HEK293T (cell line): ENCODE results near the gene CLN6.

Source experiments
- ARNT ChIP-seq: fragments of 450-650 bp; IDR thresholded peaks from 2 replicates; pipeline ENCODE4 v1.6.1; 2017; ENCODE audit warnings: mild to moderate bottlenecking
- BHLHE40 ChIP-seq: fragments of 450-650 bp; IDR thresholded peaks from 2 replicates; pipeline ENCODE4 v1.6.1; 2016; ENCODE audit warnings: mild to moderate bottlenecking, moderate library complexity, borderline replicate concordance
- CTBP1 ChIP-seq: fragments of 450-650 bp; IDR thresholded peaks from 2 replicates; pipeline ENCODE4 v1.6.1; 2016; ENCODE audit warnings: borderline replicate concordance
- ELF4 ChIP-seq: fragments of 450-650 bp; IDR thresholded peaks from 2 replicates; pipeline ENCODE4 v1.6.1; 2017; ENCODE audit warnings: antibody characterized with exemption
- FOXA1 ChIP-seq: fragments of 450-650 bp; IDR thresholded peaks from 2 replicates; pipeline ENCODE4 v1.6.1; 2016; ENCODE audit warnings: mild to moderate bottlenecking
- FOXK2 ChIP-seq: fragments of 450-650 bp; IDR thresholded peaks from 2 replicates; pipeline ENCODE4 v1.6.1; 2016; ENCODE audit warnings: mild to moderate bottlenecking
- FOXM1 ChIP-seq: fragments of 450-650 bp; IDR thresholded peaks from 2 replicates; pipeline ENCODE4 v1.6.1; 2017; ENCODE audit warnings: mild to moderate bottlenecking, borderline replicate concordance
- NFRKB ChIP-seq: fragments of 450-650 bp; IDR thresholded peaks from 2 replicates; pipeline ENCODE4 v1.6.1; 2016; ENCODE audit warnings: mild to moderate bottlenecking, moderate library complexity
- SP1 ChIP-seq: fragments of 450-650 bp; IDR thresholded peaks from 2 replicates; pipeline ENCODE4 v1.6.1; 2017
- SUZ12 ChIP-seq: fragments of 450-650 bp; IDR thresholded peaks from 2 replicates; pipeline ENCODE4 v1.6.1; 2016; ENCODE audit warnings: mild to moderate bottlenecking
- TARDBP ChIP-seq: fragments of 450-650 bp; IDR thresholded peaks from 2 replicates; pipeline ENCODE4 v1.6.1; 2016
- ZNF384 ChIP-seq: fragments of 450-650 bp; IDR thresholded peaks from 2 replicates; pipeline ENCODE4 v1.6.1; 2016
- TF ChIP-seq, protein P1 (sequence below): fragments of 450-650 bp; IDR thresholded peaks from 2 replicates; pipeline ENCODE4 v1.6.1; 2016

DNA sequence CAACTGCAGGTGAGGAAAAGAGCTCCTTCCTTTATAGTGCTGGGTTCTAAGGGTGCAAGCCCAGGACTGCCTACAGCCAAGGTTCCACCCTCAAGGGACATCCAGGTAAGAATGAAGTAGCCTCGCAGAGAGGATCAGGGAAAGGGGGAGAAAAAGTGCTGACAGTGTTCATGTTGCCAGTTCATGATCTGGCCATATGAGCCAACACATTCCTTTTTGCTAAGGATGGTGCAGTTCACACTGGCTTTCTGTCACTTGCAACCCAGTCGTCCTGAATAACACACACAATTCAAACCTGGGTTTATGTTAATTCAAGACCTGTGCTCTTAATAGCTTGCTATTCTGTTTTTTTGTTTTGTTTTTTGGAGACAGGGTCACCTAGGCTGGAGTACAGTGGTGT is 9.0 kb downstream of the CLN6 start:
- TF ChIP-seq FOXK2 (no peak), FOXM1 (no peak), FOXA1 (no peak), SUZ12 (no peak), ELF4 (no peak), NFRKB (no peak), SP1 (no peak), TARDBP (no peak), ARNT (no peak), CTBP1 (no peak), BHLHE40 (no peak), ZNF384 (no peak)
- TF ChIP-seq, protein P1, sequence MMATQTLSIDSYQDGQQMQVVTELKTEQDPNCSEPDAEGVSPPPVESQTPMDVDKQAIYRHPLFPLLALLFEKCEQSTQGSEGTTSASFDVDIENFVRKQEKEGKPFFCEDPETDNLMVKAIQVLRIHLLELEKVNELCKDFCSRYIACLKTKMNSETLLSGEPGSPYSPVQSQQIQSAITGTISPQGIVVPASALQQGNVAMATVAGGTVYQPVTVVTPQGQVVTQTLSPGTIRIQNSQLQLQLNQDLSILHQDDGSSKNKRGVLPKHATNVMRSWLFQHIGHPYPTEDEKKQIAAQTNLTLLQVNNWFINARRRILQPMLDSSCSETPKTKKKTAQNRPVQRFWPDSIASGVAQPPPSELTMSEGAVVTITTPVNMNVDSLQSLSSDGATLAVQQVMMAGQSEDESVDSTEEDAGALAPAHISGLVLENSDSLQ: no peak
